Kidney capillary endothelial cell (primary cell): ENCODE results near the gene CDH23.
A peak's percentile ranks its signal among the peaks of the same experiment; 100 is the strongest.

Experiments used
- DNase-seq: peaks from one replicate; pipeline ENCODE4 v3.0.0-alpha.2; 2018; ENCODE audit warnings: low spot score

The CDH23 gene

DNA sequence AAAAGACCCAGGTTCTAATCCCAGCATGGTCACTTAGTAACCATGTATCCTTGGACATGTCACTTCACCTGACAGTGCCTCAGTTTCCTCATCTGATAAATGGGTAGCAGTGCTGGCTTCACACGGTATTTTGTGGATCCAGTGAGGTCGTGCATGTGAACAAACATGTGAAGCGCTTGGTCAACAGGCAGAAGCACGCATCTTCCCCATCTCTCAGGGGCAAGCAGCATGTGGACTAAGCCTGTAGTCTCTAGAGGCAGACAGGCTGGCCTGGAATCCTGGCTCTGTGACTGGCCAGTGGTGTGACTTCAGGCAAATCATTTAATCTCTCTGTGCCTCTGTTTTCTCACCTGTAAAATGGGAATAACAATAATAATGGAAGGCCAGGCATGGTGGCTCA is 207.0 kb downstream of the CDH23 start:
- DNase-seq: no peak

DNA sequence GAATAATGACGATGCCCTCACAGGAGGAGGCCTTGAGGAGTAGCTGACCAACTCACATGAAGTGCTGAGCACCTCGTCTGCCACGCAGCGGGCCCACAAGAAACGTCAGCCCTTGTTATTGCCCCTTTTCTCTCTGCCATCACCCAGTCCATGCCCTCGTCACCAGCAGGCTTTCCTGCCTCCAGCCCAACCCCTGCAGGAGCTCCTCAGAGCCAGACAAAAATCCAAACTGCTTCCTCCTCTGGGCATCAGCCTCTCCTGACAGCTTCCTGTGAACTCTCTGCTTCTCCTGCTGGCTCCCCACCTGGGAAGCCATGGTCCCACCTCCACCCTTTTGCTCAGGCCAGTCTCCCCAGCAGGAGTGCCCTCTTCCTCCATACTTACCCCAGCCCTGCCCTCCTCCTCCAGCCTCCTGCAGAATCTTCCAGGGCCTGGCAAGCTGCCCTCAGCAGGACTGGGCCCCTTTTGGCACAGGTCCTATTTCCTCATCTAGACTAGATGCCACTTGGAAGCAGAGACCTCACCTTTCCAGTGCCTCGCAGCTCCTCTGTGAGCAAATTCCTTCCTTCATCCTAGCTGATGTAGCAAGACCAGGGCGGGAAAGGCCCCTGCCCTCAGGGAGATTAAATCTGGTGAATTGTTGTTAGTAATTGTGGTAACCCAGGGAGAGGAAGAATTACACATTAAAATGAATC is 207.8 kb downstream of the CDH23 start:
- no peak for DNase-seq

DNA sequence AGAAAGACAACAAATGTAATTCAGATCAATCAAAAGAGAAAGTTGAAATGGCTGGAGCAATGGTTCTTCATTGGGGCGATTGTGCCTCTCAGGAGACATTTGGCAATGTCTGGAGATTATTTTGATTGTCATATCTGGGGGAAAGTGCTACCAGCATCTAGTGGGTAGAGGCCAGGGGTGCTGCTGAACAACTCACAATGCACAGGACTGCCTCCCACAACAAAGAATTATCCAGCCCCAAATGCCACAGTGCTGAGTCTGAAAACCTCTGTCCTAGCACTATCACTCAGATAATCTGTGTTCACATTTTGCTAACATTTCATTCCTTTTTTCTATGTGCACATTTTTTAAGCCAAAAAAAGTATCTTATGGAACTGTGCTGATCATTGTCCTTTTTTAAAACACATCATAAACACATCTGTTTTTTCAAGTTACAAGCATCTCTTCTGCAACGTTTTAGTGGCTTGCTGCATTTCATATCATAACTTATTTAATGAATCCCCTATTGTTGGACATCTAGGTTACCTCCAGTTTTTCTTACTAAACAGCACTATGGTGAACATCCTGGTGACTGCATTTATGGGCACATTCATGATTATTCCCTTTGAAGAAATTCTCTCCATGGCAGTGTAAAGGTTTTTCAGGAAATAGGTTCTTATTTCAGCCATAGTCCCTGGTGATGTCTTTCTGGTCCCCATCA is 208.7 kb downstream of the CDH23 start:
- DNase-seq: no peak

DNA sequence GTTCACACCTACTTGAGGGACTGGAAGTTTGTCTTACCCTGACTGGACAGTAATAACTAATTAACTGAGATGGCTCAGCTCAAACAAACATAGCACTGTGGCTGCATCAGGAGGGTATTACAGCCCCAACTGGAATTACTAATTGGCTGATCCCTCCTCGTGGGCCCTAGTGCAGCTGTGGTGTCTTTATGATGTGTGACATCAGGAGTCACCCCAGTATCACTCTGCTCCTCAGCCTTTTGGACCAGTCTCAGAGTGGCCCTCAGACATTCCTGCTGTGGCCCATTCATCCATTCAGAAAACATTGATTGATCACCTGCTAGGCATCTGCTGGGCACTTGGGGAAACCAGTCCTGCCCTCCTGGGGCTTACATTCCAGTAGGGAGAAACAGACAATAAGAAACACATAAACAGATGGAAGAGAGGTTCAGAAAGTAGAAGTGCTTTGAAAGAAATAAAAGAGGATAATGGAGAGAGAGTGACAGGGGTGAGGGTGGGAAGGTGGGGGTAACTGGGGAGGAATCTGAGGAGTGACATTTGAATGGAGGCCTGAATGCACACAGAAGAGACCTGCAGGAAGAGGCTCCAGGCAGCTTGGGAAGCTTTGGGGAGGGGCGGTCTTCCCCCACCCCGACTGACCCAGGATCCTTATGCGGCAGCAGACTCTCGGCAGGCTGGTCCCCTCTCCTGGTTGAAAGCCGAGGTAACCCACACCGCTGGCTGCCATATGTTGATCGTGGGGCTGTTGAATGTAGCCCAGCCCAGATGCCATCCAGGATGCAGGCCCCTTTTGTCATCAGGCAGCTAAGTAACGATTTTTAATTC is 209.7 kb downstream of the CDH23 start:
- DNase-seq: no peak

DNA sequence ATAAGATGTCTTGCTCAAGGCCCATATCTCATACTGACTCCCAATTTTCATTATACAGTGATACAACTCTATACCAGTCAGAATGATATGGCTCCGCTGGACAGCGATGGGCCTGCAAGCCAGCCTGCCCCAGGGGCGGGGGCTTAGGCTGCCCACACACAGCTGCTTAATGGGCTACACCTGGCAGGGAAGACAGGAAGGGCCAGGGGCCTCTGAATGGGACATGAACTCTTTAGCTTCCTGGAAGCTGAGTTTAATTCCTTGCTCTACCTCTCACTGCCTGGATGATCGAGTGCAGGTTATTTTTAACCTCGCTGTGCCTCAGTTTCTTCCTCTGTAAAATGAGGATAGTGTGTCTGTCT is 210.3 kb downstream of the CDH23 start:
- no peak for DNase-seq

DNA sequence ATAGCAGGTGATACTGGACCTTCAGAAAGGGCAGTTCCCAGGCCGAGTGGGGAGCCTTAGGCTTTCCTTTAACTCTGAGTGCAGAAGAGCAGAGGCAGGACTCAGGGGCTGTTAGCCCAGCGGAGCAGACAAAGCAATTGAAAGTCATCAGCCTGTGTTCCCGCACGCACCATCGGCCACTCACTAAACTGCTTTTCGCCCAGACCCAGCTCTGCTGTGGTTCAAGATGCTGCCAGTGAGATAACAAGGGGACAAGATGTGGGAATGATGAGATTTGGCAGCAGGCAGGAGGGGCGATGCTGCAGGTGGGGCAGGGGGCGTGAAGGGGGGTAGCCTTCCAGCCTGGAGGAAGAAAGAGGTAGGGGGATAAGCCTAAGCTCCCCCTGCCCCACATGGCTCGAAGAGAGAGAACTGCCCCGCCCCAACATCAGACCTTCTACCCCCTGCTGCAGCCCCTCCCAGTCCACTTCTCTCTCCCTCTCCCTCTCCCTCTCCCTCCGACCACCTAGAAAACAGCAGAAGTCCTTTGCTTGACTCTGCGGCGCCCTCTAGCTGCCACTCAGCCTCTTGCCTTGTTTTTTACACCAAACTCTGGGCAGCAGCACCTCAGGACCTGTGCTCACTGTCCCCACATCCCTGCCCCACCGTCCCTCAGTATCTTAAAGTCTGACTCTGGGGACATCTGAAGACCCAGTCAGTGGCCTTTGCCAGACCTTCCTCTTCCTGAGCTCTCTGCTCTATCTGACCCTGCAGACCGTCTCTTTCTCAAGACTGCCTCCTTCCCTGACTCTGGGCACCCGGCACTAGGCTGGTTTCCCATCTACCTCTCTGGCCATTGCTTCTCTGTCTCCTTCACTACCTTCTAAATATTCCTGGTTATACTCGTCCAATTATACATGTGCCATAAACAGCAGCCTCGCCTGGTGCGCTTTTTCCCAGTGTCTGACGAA is 212.4 kb downstream of the CDH23 start:
- peak; percentile 50 for DNase-seq

DNA sequence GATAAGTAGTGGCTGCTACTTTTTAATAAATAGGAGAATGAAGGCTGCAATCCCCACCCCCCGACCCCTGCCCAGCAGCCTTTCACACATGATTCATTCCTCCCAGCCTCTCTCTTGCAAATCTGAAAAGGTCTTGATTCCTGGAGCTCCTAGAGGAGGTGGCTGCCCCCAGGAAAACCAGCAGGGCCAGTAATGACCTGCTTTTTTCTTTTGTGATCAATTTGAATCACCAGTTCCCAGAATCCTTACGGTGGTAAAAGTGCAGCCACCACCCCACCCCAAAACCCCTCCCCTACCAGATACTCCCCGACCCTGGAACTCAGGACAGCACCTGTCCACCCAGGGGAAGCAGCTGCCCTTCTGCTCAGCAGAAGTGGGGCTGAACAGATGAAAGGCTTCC is 213.9 kb downstream of the CDH23 start:
- DNase-seq: no peak

DNA sequence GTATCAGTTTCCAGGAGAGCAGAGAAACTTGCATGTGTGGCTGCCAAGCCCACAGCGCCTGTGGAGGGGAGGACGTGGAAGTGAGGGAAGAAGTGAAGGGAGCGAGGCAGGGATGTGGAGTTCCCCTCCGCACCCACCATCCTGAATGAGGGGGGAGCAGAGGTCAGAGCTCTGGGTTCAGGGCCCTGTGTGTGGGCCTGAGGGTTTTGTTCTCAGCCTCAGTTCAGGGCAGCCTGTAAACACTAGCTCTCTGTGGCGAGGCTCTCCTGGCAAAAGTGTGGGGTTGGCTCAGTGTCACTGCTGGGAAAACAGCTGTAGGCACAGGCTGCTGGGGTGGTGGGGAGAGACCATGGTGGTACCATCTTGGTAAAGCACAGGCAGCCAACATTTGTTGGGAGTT is 214.4 kb downstream of the CDH23 start:
- no peak for DNase-seq

DNA sequence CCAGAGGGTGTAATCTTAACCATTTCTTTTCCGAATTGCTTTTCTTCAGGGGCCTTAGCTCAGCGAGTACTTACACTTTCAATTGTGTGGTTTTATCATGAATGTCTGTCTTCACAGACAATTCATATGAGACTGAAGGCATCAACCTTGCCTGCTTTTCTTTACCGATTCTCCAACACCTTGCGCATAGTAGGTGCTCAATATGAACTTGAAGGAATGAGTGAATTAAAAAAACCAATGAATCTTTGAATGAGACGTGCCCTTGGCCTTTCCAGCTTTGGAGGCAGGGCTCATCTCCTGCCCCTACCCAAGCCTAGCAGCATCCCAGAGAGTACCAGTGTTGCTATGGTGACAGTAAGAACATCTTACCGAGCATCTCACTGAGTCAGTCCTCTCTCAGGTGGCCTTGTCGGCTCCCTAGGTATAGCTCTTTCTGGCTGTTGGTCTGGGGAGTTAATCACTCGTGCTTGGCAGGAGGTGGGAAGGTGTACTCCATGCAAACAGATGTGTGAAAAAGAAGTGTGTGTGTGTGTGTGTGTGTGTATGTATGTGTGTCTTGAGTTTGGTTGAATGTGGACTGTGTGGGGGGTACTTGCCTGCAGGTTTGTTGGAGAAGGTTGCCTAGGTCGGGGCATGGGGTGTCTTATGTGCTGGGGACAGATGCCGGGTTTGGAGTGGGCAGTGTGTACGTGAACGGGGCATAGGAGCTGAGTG is 215.1 kb downstream of the CDH23 start:
- DNase-seq: no peak

DNA sequence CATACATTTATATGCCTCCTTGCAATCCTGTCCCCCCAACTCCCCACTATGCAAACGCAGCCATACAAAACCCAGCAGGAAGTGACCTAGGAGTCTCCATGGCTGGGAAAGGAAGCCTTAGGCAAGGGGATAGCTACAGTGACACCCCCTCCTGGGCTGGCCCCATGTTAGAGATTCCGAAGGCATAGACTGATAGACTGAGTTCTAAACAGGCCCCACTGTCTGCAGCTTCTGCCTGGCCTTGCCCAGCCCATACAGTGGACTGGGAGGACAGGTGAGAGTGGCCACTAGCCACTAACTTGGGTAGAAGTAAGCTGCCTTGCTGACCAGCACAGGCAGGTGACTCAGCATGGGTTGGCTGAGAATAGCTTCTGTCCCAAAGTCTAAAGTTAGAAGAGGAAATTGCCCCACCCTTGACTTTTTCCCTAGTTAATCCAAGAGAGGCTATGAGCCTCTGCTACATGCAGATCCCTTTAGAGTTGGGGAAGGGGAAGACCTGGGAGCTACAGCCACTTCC is 216.6 kb downstream of the CDH23 start:
- DNase-seq: peak; percentile 26

DNA sequence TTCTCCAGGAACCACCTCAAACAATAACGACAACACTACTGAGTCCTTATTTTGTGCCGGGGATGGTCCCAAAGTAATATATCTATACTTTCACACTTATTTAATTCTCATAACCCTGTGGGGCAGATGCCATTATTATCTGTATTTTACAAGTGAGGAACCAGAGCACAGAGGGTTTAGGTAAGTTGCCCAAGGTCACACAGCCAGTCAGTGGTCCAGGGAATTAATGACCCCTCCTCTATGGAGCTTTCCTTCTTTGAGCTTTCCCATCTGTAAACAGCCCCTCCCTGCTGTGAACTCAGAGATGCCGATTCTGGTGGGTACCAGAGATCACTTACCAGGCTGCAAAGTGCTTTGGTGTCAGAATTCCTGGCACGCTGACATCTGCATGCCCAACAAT is 217.2 kb downstream of the CDH23 start:
- no peak for DNase-seq

DNA sequence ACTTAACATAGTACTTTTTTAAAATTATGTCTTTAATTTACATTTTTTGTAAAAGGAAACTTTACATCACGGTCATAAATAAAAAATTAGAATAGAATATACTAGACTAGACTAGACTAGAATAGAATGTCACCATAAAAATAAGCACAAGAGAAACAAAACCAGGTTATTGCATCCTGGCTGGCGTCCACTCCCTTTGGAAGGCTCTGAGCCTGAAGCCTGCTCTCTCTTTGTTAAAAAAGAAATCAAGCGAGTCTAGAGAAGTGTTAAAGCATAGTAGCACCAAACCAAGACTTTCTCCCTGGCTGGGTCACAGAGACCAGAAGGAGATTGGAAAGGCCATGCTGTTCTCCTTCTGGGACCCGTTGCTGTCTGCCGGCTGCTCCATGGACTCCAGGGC is 218.2 kb downstream of the CDH23 start:
- no peak for DNase-seq

DNA sequence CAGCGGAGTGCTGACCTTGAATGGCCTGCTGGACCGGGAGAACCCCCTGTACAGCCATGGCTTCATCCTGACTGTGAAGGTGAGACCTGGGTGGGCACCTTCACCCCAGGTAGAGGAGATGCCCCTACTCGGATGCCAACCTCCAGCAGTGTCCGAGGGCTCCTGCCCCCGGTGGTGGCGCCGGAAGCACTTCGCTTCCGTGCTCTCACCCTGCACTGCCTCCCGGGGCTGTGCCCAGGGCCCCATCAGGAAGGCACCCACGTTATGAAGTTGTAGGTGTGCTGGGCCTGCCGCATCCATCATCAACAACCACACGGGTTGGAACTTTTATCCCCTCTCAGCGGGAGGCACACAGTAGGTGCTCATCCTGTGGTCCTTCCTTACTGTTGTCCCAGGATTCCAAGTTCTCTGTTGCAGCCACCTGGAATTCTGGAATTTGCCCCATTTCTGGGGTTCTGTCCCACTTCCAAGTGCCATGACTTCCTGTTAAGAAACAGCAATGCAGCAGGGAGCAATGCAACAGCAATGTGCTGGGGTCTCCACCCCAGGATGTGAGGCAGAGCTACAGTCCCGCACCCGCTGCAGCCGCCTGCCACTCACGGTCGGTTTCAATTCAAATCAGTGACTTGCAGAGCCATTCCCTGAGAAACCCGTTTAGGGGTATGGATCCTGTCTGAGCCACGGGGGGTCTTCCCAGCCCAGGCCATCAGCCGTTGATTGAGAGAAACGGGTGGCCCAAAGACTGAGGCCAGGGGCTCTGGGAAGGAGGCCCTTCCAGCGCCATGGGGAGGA is 219.0 kb downstream of the CDH23 start:
- no peak for DNase-seq

DNA sequence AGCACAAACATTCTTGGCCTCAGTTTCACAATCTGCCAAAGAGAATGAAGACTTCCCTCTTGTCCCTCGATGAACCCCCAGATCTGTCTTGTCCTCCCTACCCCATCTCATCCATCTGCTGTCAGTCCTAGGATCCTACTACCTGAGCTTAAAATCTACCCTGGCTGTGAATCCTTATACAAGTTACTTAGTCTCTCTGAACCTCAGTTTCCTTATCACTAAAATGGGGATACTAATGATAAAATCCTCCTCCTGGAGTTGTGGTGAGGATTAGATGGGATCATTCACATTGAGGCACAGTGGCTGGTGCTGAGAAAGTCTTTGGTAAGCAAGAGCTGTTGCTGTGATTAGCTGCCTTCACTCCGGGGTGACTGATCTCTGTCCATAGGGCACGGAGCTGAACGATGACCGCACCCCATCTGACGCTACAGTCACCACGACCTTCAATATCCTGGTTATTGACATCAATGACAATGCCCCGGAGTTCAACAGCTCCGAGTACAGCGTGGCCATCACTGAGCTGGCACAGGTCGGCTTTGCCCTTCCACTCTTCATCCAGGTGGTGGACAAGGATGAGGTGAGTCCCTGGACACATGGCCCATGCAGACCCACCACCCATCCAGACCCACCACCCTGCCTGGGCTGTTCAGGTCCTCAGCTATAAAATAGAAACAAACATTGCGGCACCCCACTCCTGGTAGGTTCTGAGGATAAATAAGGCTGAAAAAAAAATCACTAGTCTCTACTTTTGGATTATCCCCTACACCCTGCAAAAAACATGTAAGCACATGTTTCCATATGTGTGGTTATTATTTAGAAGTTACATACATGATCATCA is 220.3 kb downstream of the CDH23 start:
- no peak for DNase-seq

DNA sequence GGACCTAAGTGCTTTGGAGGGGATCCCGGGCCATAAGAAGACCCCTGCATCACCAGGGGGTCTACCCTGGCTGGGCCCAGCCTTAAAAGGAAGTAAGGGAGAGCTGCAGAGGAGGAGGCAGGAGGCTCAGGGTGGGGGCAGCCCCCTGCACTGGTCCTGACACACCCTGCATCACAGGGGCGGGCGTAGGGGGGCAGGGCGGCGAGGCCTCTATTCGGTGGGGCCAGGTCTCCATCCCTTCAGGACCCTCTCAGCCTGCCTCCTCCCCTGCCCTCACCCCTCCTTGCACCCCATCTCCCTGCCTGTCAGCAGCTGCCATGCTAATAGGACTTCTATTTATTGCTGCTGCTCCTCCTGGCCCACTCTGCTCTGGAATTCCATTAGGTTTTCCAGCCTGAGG is 221.5 kb downstream of the CDH23 start:
- DNase-seq: no peak

DNA sequence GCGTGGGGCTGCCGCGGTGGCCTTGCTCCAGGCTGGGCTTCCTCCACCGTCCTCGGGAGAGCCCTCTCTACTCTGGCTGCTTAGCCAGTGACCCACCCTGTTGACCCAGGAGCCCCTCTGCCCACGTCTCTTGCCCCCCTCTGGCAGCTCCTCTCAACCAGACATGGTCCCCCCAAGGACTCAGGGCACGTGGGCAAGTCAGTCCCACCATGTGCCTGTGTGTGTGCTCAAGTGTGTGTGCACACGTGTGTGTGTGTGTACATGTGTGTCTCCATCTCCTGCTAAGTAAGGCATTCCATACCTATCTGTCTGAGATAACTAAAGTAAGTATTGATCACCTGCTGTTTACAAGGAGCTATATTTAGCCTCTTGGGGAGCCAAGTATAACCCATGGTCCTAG is 221.9 kb downstream of the CDH23 start:
- no peak for DNase-seq

DNA sequence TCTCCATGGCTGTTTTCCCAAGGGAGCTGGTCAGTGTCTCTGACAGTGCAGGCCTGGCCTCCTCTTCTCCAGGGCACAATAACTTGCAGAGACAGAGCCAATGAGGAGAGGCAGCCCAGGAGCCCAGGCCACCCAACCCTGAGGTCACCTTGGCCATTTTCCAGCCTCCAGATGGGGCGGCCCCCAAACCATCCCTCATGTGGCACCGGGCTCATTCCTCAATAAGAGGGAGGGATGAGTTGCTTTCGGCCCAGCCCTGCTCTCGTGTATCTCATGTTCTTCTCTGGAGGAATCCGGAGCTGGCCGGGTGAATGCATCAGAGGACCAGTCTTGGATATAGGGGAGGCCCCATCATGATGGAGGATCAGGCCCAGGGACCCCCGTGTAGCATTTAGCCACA is 223.9 kb downstream of the CDH23 start:
- no peak for DNase-seq

DNA sequence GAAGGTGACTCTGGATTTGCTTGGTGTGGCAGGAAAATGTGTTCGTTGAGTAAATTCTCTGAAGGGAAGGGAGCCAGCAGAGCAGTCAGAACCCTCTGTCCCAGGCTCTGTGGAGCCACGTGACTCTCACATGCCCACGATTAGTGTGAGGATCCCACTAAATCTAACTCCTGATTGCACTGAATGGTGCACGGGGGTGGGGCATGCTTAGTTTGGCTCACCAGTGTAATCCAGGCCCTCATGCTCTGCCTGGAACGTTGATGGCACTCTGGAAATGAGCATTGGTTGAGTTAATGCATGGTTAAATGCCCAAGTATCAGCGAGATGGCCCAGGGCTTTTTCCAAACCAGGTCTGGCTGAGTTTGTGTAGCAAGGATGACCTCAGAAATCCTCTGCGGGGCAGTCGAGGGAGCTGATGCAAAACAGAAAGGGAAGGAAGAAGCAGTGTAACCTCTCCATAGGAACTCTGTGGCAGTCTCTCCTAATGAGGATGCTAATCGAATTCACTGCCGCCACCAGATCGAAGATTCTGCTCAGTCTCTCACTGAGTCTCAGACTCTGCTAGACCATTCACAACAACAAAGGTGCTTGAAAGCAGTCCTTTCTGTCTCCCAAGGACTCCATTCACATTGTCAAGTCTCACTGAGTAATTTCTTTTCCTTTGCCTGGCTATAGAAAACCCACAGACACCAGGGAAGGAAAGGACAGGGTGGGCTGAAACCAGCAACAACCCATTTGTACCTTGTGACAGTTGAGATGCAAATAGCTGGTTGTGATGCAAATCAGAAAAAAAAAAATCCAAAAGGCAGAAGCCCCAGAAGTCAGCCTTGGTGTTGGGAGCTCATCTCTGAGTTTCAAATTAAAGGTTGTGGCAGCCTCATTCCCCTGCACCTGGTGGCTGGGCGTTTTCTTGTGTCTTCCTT is 224.8 kb downstream of the CDH23 start:
- no peak for DNase-seq
